ENCODE results near the gene STAT6.

DNA sequence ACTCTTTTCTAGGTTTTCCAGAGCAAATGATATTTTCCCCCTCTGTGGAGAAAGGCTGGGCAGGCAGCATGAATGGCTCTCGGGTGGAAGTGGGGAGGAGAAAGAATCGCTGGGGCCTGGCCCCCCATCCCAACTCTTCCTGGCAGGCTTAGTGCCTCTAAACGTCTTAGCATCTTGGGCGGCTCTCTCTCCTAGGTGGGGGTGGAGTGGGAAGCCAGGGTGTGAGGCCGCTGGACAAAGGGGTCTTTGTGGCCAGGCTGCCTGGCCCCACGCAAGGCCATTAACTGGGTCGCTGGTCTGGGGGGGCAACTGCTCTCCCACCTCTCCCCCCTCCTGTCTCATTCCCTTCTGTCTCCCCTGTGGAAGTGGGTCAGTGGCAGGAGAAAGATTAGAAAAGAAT is 31.6 kb upstream of the STAT6 start:
- TF ChIP-seq, protein P1, sequence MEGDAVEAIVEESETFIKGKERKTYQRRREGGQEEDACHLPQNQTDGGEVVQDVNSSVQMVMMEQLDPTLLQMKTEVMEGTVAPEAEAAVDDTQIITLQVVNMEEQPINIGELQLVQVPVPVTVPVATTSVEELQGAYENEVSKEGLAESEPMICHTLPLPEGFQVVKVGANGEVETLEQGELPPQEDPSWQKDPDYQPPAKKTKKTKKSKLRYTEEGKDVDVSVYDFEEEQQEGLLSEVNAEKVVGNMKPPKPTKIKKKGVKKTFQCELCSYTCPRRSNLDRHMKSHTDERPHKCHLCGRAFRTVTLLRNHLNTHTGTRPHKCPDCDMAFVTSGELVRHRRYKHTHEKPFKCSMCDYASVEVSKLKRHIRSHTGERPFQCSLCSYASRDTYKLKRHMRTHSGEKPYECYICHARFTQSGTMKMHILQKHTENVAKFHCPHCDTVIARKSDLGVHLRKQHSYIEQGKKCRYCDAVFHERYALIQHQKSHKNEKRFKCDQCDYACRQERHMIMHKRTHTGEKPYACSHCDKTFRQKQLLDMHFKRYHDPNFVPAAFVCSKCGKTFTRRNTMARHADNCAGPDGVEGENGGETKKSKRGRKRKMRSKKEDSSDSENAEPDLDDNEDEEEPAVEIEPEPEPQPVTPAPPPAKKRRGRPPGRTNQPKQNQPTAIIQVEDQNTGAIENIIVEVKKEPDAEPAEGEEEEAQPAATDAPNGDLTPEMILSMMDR (conservative IDR thresholded peaks at IDR 0.05 in 1 of 2, IDR thresholded peaks at IDR 0.05 in 1 of 2; ENCODE audit: low read depth in 1 of 2, low read length in 2 of 2), result no peak
- TF ChIP-seq EZH2 (IDR thresholded peaks at IDR 0.05; ENCODE audit: low read length, missing control alignments), result no peak
